GM12878 (cell line): ENCODE results near the gene PGK1. TPM values are rescaled to one million over a fixed set of nuclear protein-coding genes. Genes with fewer than 3 reads are reported as not detected.

Experiments used
- ASH2L ChIP-seq: fragments of 300-600, 200-600 bp; sonication (generic); IDR thresholded peaks from 2 replicates; pipeline ENCODE4 v1.6.1; 2017; ENCODE audit warnings: low read depth, mild to moderate bottlenecking, borderline replicate concordance
- EGR1 ChIP-seq, 2 experiments: IDR thresholded peaks; 1 replicate in 1 of 2; 2 replicates in 1 of 2; pipeline ENCODE4 v1.6.1; 2011 to 2012; ENCODE audit warnings: low read depth in 2 of 2, low read length in 2 of 2, borderline replicate concordance in 1 of 2, mild to moderate bottlenecking in 1 of 2, moderate library complexity in 1 of 2
- HCFC1 ChIP-seq: fragments of 150-350 bp; IDR thresholded peaks from 2 replicates; pipeline ENCODE4 v1.6.1; 2014; ENCODE audit warnings: low read length
- HDAC6 ChIP-seq: fragments of 200-600 bp; sonication (generic); IDR thresholded peaks from one replicate; pipeline ENCODE4 v1.8.0; 2017; ENCODE audit warnings: antibody characterized with exemption; ENCODE audit not compliant: unreplicated experiment
- IRF3 ChIP-seq: fragments of 450-650 bp; IDR thresholded peaks from 2 replicates; pipeline ENCODE4 v1.6.1; 2014; ENCODE audit warnings: mild to moderate bottlenecking
- KDM1A ChIP-seq: fragments of 200-600 bp; sonication (generic); IDR thresholded peaks from 2 replicates; pipeline ENCODE4 v1.6.1; 2016; ENCODE audit warnings: borderline replicate concordance
- KLF5 ChIP-seq: fragments of 450-650 bp; IDR thresholded peaks from 2 replicates; pipeline ENCODE4 v1.6.1; 2014; ENCODE audit warnings: mild to moderate bottlenecking; ENCODE audit not compliant: partially characterized antibody
- NBN ChIP-seq: fragments of 450-650 bp; IDR thresholded peaks from 2 replicates; pipeline ENCODE4 v1.6.1; 2016
- RAD51 ChIP-seq: fragments of 450-650 bp; IDR thresholded peaks from 2 replicates; pipeline ENCODE4 v1.6.1; 2016; ENCODE audit warnings: moderate library complexity, mild to moderate bottlenecking, inconsistent platforms
- SIX5 ChIP-seq: IDR thresholded peaks from 2 replicates; pipeline ENCODE4 v1.6.1; 2011; ENCODE audit warnings: mild to moderate bottlenecking, low read depth, low read length, moderate library complexity; ENCODE audit not compliant: severe bottlenecking
- SREBF2 ChIP-seq: IDR thresholded peaks from 2 replicates; pipeline ENCODE4 v1.6.1; 2012; ENCODE audit warnings: mild to moderate bottlenecking, low read length
- SUZ12 ChIP-seq: fragments of 200-600 bp; sonication (generic); IDR thresholded peaks from one replicate; pipeline ENCODE4 v1.6.1; 2018; ENCODE audit warnings: antibody characterized with exemption, mild to moderate bottlenecking; ENCODE audit not compliant: unreplicated experiment
- ZBTB40 ChIP-seq: fragments of 450-650 bp; IDR thresholded peaks from 2 replicates; pipeline ENCODE4 v1.6.1; 2016; ENCODE audit warnings: mild to moderate bottlenecking, moderate library complexity, borderline replicate concordance
- ZNF592 ChIP-seq: fragments of 450-650 bp; IDR thresholded peaks from 2 replicates; pipeline ENCODE4 v1.6.1; 2017; ENCODE audit warnings: mild to moderate bottlenecking, moderate library complexity
- ZSCAN29 ChIP-seq: fragments of 450-650 bp; IDR thresholded peaks from 2 replicates; pipeline ENCODE4 v1.6.1; 2017; ENCODE audit warnings: mild to moderate bottlenecking, moderate library complexity
- polyA plus RNA-seq, 11 experiments: library from polyadenylated mRNA; depleted of rRNA in 4 of 11; unstranded in 6 of 11; stranded (reverse) in 5 of 11; fragments of >200 nt; fragmentation: Nextera tagmentation in 4 of 11; fragmentation: Illumina TruSeq in 1 of 11; extraction: Ambion mirVana in 4 of 11; extraction: Trizol in 1 of 11; gene quantifications; 1 replicate in 1 of 11; 2 replicates in 10 of 11; pipeline versions ENCODE4 v1.2.1 to v1.2.3, GENCODE V29; 2011 to 2016; ENCODE audit warnings: inconsistent platforms in 2 of 11, missing spikeins in 2 of 11, low read depth in 1 of 11
- total RNA-seq, 4 experiments: library from RNA; depleted of rRNA in 3 of 4; stranded (reverse); fragments of >200 nt in 3 of 4; fragmentation: Illumina TruSeq in 1 of 4; extraction: Trizol in 1 of 4; gene quantifications; 2 replicates each; pipeline versions ENCODE4 v1.2.1 to v1.2.3, GENCODE V29; 2013 to 2021
- TF ChIP-seq, protein P1 (sequence below): IDR thresholded peaks from 2 replicates; pipeline ENCODE4 v1.6.1; 2012; ENCODE audit warnings: low read depth, low read length, improper control_type of control experiment
- TF ChIP-seq, protein P2 (sequence below): fragments of 450-650 bp; IDR thresholded peaks from 2 replicates; pipeline ENCODE4 v1.6.1; 2016; ENCODE audit warnings: mild to moderate bottlenecking

Gene PGK1
- total and polyA plus RNA-seq, 10 of the 15 experiments (the other 5 are each of a cell fraction or from before 2014, with no cell fraction given): 370 to 1,825 (median 629) TPM

GRCh38 chrX:78103623-78104446, at the start of gene PGK1 (continued):
- TF ChIP-seq ZBTB40: peak; percentile 83
- TF ChIP-seq RAD51: no peak
- no peak; a peak in 1 of 3 replicates for TF ChIP-seq EGR1 (IDR thresholded peaks at IDR 0.05; ENCODE audit: borderline replicate concordance in 1 of 2, low read depth in 2 of 2, low read length in 2 of 2)
- TF ChIP-seq ZSCAN29: no peak
- no peak for TF ChIP-seq ZNF592
- no peak for TF ChIP-seq HCFC1
- TF ChIP-seq NBN: no peak
- peak; percentile 85 for TF ChIP-seq IRF3
- TF ChIP-seq KDM1A: no peak
- no peak for TF ChIP-seq SUZ12
- no peak for TF ChIP-seq SREBF2
- no peak for TF ChIP-seq SIX5
- TF ChIP-seq, protein P1, sequence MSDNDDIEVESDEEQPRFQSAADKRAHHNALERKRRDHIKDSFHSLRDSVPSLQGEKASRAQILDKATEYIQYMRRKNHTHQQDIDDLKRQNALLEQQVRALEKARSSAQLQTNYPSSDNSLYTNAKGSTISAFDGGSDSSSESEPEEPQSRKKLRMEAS: peak; percentile 12
- TF ChIP-seq HDAC6: no peak
- no peak for TF ChIP-seq ASH2L
- TF ChIP-seq, protein P2, sequence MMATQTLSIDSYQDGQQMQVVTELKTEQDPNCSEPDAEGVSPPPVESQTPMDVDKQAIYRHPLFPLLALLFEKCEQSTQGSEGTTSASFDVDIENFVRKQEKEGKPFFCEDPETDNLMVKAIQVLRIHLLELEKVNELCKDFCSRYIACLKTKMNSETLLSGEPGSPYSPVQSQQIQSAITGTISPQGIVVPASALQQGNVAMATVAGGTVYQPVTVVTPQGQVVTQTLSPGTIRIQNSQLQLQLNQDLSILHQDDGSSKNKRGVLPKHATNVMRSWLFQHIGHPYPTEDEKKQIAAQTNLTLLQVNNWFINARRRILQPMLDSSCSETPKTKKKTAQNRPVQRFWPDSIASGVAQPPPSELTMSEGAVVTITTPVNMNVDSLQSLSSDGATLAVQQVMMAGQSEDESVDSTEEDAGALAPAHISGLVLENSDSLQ: peak; percentile 99
- no peak for TF ChIP-seq KLF5
